GM19193 (cell line): Measurements from ENCODE around the gene ERCC3.
A peak's percentile ranks its signal among the peaks of the same experiment; 100 is the strongest.

Source experiments
- POLR2A ChIP-seq: IDR thresholded peaks from 4 replicates; pipeline ENCODE4 v1.6.1; 2011; ENCODE audit not compliant: insufficient read depth, insufficient read length; ENCODE audit errors: extremely low read depth

The ERCC3 gene

GRCh38 chr2:127293748-127294562 is at the start of gene ERCC3:
Gene ERCC3, minus strand, starts transcription at chr2:127294144. Its CDS starts 63 bp downstream, at chr2:127294081.
- peak; percentile 92 for TF ChIP-seq POLR2A

GRCh38 chr2:127343277-127343676 is 49.3 kb upstream of the ERCC3 start:
- TF ChIP-seq POLR2A: no peak

- TF ChIP-seq POLR2A: no peak
Measured at GRCh38 chr2:127342101-127342500, 48.2 kb upstream of the ERCC3 start.

GRCh38 chr2:127332335-127332734 is 38.4 kb upstream of the ERCC3 start:
- no peak for TF ChIP-seq POLR2A

GRCh38 chr2:127330753-127331152 is 36.8 kb upstream of the ERCC3 start:
- TF ChIP-seq POLR2A: no peak

- TF ChIP-seq POLR2A: no peak
Measured at GRCh38 chr2:127326289-127326945, 32.5 kb upstream of the ERCC3 start.

- no peak for TF ChIP-seq POLR2A
Measured at GRCh38 chr2:127324635-127325034, 30.7 kb upstream of the ERCC3 start.

- no peak for TF ChIP-seq POLR2A
Measured at GRCh38 chr2:127321303-127321702, 27.4 kb upstream of the ERCC3 start.

GRCh38 chr2:127320586-127321275 is 26.8 kb upstream of the ERCC3 start:
- TF ChIP-seq POLR2A: no peak

- TF ChIP-seq POLR2A: no peak
Measured at GRCh38 chr2:127320067-127320466, 26.1 kb upstream of the ERCC3 start.

GRCh38 chr2:127314193-127314988 is 20.4 kb upstream of the ERCC3 start:
- TF ChIP-seq POLR2A: no peak

GRCh38 chr2:127313406-127313805 is 19.5 kb upstream of the ERCC3 start:
- TF ChIP-seq POLR2A: no peak

- no peak for TF ChIP-seq POLR2A
Measured at GRCh38 chr2:127310980-127311379, 17.0 kb upstream of the ERCC3 start.

- TF ChIP-seq POLR2A: no peak
Measured at GRCh38 chr2:127309468-127309867, 15.5 kb upstream of the ERCC3 start.
